ENCODE measurements around the gene DPEP2. TPM values are rescaled to one million over a fixed set of nuclear protein-coding genes. Genes with fewer than 3 reads are reported as not detected.
"Not testable (repeated sequence)": the region's sequence is repeated elsewhere in the genome, so short reads cannot be mapped to it uniquely, and the experiment has no call there.

Gene DPEP2
- total and polyA plus RNA-seq, 7 donors = 0.69 to 11.9 (median 2.5) TPM

DNA sequence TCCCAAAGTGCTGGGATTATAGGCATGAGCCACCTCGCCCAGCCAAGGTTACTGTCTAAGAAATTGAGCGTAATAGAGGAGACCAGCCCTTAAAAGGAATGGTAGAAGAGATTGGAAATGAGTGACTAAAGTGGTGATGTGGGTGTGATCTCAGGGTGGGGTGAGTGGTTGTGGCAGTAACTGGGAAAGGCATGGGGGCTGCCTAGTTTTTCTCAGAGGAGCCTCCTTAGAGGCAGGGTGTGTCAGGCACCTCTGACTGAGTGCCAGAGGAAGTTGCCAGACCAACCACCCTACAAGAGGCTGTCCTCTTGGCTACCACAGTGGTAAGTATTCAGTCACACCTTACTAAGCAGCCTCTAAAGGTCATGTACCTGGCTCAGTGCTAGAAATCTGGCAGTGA is 32.7 kb upstream of the DPEP2 start:
- Histone ChIP-seq H3K27me3 (no peaks in the 10 kb centered on the region), H3K9me3 (no peaks in the 10 kb centered on the region), H3K27ac (no peak overlapping the region), H3K4me3 (no peak overlapping the region), H3K4me1 (no peaks in the 10 kb centered on the region), H3K36me3 (peaks cover 0 to 14% (median 0%) of the 10 kb centered on the region in 4 donors)
- peak; percentile 2 for DNase-seq
- intact Hi-C loops (cut with DNase I) = no loop called here
- 56 to 85% methylated on average over 2 of the region's 2 CpGs for WGBS, 2 donors
- no peak for TF ChIP-seq EP300 (IDR thresholded peaks at IDR 0.05)
- no peak for TF ChIP-seq POLR2AphosphoS5 (IDR thresholded peaks at IDR 0.05)
- TF ChIP-seq POLR2A (IDR thresholded peaks at IDR 0.05) = no peak
- TF ChIP-seq, protein P1, sequence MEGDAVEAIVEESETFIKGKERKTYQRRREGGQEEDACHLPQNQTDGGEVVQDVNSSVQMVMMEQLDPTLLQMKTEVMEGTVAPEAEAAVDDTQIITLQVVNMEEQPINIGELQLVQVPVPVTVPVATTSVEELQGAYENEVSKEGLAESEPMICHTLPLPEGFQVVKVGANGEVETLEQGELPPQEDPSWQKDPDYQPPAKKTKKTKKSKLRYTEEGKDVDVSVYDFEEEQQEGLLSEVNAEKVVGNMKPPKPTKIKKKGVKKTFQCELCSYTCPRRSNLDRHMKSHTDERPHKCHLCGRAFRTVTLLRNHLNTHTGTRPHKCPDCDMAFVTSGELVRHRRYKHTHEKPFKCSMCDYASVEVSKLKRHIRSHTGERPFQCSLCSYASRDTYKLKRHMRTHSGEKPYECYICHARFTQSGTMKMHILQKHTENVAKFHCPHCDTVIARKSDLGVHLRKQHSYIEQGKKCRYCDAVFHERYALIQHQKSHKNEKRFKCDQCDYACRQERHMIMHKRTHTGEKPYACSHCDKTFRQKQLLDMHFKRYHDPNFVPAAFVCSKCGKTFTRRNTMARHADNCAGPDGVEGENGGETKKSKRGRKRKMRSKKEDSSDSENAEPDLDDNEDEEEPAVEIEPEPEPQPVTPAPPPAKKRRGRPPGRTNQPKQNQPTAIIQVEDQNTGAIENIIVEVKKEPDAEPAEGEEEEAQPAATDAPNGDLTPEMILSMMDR (IDR thresholded peaks at IDR 0.05) = no peak

DNA sequence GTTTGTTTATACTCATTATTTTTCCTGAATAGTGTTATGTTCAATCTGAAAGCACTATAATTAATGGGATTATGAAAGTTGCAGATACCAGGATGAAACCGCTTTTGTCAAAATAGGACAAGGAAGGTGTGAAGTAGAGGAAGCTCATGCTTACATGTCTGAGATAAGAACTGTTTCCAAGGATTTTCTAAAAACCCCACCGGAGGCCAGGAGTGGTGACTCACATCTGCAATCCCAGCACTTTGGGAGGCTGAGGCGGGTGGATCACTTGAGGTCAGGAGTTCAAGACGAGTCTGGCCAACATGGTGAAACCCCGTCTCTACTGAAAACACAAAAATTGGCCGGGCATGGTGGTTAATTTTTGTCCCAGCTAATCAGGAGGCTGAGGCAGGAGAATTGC is 30.8 kb upstream of the DPEP2 start:
- intact Hi-C loops (cut with DNase I); DNase-seq; H3K27ac ChIP-seq; H3K9me3 ChIP-seq; H3K27me3 ChIP-seq; H3K4me3 ChIP-seq; H3K4me1 ChIP-seq: not testable (repeated sequence)
- whole genome bisulfite sequencing, 2 donors = 86 to 91% methylated on average over 6 of the region's 6 CpGs
- H3K36me3 ChIP-seq = peaks cover 0 to 14% (median 0%) of the 10 kb centered on the region in 4 donors

DNA sequence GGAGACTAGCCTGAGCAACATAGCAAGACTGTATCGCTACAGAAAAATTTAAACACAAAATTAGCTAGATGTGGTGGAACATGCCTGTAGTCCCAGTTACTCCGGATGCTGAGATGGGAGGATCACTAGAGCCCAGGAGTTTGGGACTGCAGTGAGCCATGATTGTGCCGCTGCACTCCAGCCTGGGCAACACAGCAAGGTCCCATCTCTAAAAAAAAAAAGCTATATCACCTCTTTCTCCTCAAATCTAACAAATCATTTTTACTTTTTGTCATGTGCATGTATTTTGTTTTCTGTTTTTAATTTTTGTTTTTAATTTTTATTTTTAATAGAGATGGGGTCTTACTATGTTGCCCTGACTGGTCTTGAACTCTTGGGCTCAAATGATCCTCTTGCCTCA is 29.7 kb upstream of the DPEP2 start:
- H3K36me3 ChIP-seq = peaks cover 0 to 14% (median 0%) of the 10 kb centered on the region in 4 donors
- 95 to 97% methylated on average over 3 of the region's 3 CpGs for WGBS, 2 donors
- intact Hi-C loops (cut with DNase I) = loop anchor here (10.0 kb wide), 1 partner anchor 224 kb away; the partner anchor contains the start of genes RANBP10 and TSNAXIP1

DNA sequence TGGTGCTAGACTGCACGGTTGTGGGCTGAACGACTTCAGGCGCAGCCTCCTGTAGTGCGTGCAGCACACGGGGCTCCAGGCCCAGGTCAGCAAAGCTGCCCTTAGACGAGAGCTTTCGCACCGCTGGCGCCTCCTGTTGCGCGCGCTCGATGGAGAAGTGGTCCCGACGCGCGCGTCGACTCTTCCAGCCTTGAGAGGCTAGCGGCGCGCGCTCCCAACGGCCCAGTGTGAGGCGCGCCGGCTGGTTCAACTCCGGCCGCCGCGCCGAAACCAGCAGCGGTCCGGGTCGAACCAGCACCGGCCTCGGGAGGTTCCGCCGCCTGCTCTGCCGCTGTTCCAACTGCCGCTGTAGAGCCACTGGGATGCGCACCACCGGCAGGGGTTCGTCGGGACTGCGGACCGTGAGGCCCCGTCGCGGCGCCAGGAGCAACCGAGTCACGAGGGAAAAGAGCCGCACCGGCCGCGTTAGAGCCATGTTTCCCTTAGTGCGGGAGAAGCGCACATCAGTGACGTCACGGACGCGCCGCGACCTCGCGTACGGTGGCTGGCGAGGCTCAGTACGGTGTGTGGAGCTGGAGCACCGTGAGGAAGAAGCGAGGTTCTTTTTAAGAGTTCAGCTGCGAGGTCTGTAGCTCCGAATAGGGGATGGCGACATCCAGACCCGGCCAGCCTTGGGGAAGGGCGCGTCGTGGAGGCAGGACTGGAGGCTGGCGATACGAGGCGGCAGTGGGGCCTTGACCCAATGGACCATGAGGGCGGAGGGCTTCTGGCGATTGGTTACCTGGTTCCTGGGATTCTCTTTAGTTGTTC is 23.6 kb upstream of the DPEP2 start, which contains the start of the genes DDX28 and DUS2:
DDX28 (minus strand) TSS at position 505 of the 810 bp plus-strand sequence; CDS start at position 475, 30 bp downstream.
DUS2 (plus strand) TSS at position 557 of the 810 bp plus-strand sequence. CDS start 14,740 bp downstream, outside the sequence.
- Histone ChIP-seq H3K4me1 (peaks cover 0 to 30% (median 28%) of the 10 kb centered on the region in 4 donors), H3K9me3 (no peaks in the 10 kb centered on the region), H3K4me3 (peak within 1 kb of the TSS; percentile 72 to 97 (median 88)), H3K27ac (peak within 1 kb of the TSS; percentile 82 to 89 (median 84)), H3K36me3 (peaks cover 0 to 13% (median 2%) of the 10 kb centered on the region in 4 donors), H3K27me3 (no peaks in the 10 kb centered on the region)
- intact Hi-C loops (cut with DNase I) = loop anchor here (10.0 kb wide), 1 partner anchor 218 kb away; the partner anchor contains the start of genes RANBP10 and TSNAXIP1
- 0% methylated on average over 84 of the region's 84 CpGs for WGBS, 2 donors
- peak; percentile 95 for DNase-seq
- TF ChIP-seq, protein P1 (IDR thresholded peaks at IDR 0.05) = no peak
- TF ChIP-seq POLR2AphosphoS5 (IDR thresholded peaks at IDR 0.05) (peak; percentile 91 to 95 (median 94)), EP300 (IDR thresholded peaks at IDR 0.05) (peak in 1 of 4 donors; percentile 49), POLR2A (IDR thresholded peaks at IDR 0.05) (peak; percentile 36 to 37)

More for the DNA sequence above, 29.7 kb upstream of the DPEP2 start:
- Histone ChIP-seq H3K27me3 (no peaks in the 10 kb centered on the region), H3K27ac (no peak overlapping the region), H3K4me1 (peaks cover 0 to 6% (median 4%) of the 10 kb centered on the region in 4 donors), H3K4me3 (no peak overlapping the region), H3K9me3 (no peaks in the 10 kb centered on the region)
- DNase-seq = no peak
- TF ChIP-seq POLR2AphosphoS5 (IDR thresholded peaks at IDR 0.05) = no peak
- TF ChIP-seq, protein P1 (IDR thresholded peaks at IDR 0.05) = no peak
- no peak for TF ChIP-seq EP300 (IDR thresholded peaks at IDR 0.05)
- TF ChIP-seq POLR2A (IDR thresholded peaks at IDR 0.05) = no peak

DNA sequence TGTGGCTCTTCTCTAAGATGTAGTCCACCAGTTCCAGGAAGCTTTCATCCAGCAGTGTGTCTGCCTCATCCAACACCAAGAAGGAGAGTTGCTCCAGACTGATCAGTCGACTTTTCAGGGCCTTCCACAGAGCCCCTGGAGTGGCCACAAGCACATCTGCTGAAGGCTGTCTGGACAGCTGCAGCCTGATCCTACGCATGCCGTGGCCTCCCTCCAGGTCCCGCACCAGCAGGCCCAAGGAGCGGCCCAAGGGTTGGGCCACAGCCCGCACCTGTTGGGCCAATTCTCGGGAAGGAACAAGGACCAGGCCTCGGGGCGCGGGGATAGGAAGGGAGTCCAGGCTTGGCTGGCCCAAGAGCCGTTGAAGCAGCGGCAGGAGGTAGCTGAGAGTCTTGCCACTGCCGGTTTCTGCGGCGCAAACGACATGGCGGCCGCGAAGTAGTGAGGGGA is 23.0 kb upstream of the DPEP2 start:
- TF ChIP-seq POLR2AphosphoS5 (IDR thresholded peaks at IDR 0.05) = no peak
- TF ChIP-seq, protein P1 (IDR thresholded peaks at IDR 0.05) = no peak
- no peak for TF ChIP-seq POLR2A (IDR thresholded peaks at IDR 0.05)
- no peak for TF ChIP-seq EP300 (IDR thresholded peaks at IDR 0.05)
- peak overlapping the region; percentile 82 to 89 (median 84) for H3K27ac ChIP-seq
- intact Hi-C loops (cut with DNase I) = loop anchor here (10.0 kb wide), 1 partner anchor 218 kb away; the partner anchor contains the start of genes RANBP10 and TSNAXIP1
- peaks cover 0 to 30% (median 28%) of the 10 kb centered on the region in 4 donors for H3K4me1 ChIP-seq
- WGBS, 2 donors = 3 to 10% methylated on average over 19 of the region's 19 CpGs
- DNase-seq = no peak
- no peaks in the 10 kb centered on the region for H3K9me3 ChIP-seq
- H3K36me3 ChIP-seq = peaks cover 0 to 7% (median 2%) of the 10 kb centered on the region in 4 donors
- peak overlapping the region; percentile 72 to 97 (median 88) for H3K4me3 ChIP-seq
- H3K27me3 ChIP-seq = no peaks in the 10 kb centered on the region

All from sigmoid colon (tissue), 7 donors.